ENCODE results near the gene HSD11B1.
A peak's percentile ranks its signal among the peaks of the same experiment; 100 is the strongest.

The HSD11B1 gene

DNA sequence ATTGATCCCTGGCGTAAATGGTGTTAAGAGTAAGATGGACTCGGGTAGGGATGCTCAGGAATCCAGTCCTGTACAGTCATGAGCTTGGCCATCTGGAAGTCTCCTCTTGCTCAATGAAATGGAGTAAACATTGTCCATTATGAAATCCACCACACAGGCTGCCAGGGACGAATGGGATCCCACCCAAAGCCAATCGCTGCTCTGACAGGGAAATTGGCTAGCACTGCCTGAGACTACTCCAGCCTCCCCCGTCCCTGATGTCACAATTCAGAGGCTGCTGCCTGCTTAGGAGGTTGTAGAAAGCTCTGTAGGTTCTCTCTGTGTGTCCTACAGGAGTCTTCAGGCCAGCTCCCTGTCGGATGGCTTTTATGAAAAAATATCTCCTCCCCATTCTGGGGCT lies at the start of gene HSD11B1:
Gene HSD11B1, plus strand, starts transcription at position 263 of the 400 bp plus-strand sequence. Its CDS starts 97 bp downstream, at position 360.
- ChIA-PET CTCF (interaction anchor here (0.6 kb wide), 1 partner anchor 44 kb away, joined by 3 read pairs; no protein-coding TSS in a partner anchor), POLR2A (ENCODE audit: low non-redundant PET) (no interaction called here)
- no peak within 1 kb of the TSS for H3K27ac ChIP-seq

GRCh38 chr1:209655411-209656231 lies 49.0 kb upstream of the HSD11B1 start:
- H3K27ac ChIP-seq: peak overlapping the region; percentile 76
- ChIA-PET POLR2A (ENCODE audit: low non-redundant PET) (no interaction called here), CTCF (interaction anchor here (0.6 kb wide), 3 partner anchors 37 to 52 kb away, joined by 3 read pairs; no protein-coding TSS in a partner anchor)
- no peak for TF ChIP-seq CTCF (conservative IDR thresholded peaks at IDR 0.05; ENCODE audit: low read depth)
- DNase-seq (ENCODE audit: low spot score): peak; percentile 76

More for the DNA sequence above, at the start of gene HSD11B1:
- DNase-seq (ENCODE audit: low spot score): no peak
- no peak for TF ChIP-seq CTCF (conservative IDR thresholded peaks at IDR 0.05; ENCODE audit: low read depth)

- peak; percentile 57 for DNase-seq (ENCODE audit: low spot score)
Observed at GRCh38 chr1:209657140-209657879, 47.3 kb upstream of the HSD11B1 start.

DNA sequence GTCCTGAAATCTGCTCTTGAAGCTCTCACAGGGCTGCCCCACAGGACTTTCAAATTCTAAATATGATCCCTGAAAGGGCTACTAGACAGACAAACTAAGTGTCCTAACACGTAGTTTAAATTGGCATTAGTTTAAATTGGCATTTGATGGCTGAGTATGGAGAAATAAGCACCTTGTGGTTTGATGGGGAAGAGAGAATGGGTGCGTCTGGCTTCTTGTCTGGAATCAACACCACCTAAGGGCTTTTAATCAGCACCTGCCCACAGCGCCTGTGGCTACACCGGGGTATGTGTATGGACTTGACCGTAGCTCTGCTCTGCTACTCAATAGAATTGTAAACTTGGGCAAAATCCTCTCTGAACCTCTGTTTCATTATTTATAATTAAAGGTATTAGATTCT lies 46.7 kb upstream of the HSD11B1 start:
- no peak for DNase-seq (ENCODE audit: low spot score)
- POLR2A ChIA-PET (ENCODE audit: low non-redundant PET): no interaction called here
- CTCF ChIA-PET: interaction anchor here (1.9 kb wide), 1 partner anchor 14 kb away, joined by 4 read pairs; no protein-coding TSS in a partner anchor
- TF ChIP-seq CTCF (conservative IDR thresholded peaks at IDR 0.05; ENCODE audit: low read depth): no peak
- peak overlapping the region; percentile 76 for H3K27ac ChIP-seq

More at GRCh38 chr1:209657140-209657879, 47.3 kb upstream of the HSD11B1 start:
- ChIA-PET CTCF (interaction anchor here (1.9 kb wide), 1 partner anchor 13 kb away, joined by 4 read pairs; no protein-coding TSS in a partner anchor), POLR2A (ENCODE audit: low non-redundant PET) (no interaction called here)
- peak overlapping the region; percentile 76 for H3K27ac ChIP-seq
- no peak for TF ChIP-seq CTCF (conservative IDR thresholded peaks at IDR 0.05; ENCODE audit: low read depth)

DNA sequence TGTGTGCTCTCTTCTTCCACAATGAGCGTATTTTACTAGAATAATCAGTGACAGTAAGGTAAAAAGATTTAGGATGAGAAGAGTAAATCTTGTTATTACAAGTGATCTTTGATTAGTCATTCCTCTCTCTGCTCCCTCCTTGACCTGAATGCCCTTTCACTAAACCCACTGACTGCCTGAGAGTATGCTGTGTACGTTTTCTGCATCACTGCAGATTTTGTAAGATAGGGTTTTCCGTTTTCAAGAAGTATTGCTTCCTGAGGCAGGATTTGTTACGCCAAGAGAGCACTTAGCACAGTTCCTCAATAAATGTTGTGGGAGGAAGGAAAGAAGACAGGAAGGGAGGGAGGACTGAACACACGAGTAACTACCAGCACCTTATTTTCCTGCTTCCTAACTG lies 44.7 kb upstream of the HSD11B1 start:
- DNase-seq (ENCODE audit: low spot score): no peak
- TF ChIP-seq CTCF (conservative IDR thresholded peaks at IDR 0.05; ENCODE audit: low read depth): no peak
- POLR2A ChIA-PET (ENCODE audit: low non-redundant PET): no interaction called here
- H3K27ac ChIP-seq: no peak overlapping the region
- CTCF ChIA-PET: no interaction called here

GRCh38 chr1:209661071-209661470 lies 43.6 kb upstream of the HSD11B1 start:
- no peak for DNase-seq (ENCODE audit: low spot score)
- POLR2A ChIA-PET (ENCODE audit: low non-redundant PET): no interaction called here
- no peak for TF ChIP-seq CTCF (conservative IDR thresholded peaks at IDR 0.05; ENCODE audit: low read depth)
- H3K27ac ChIP-seq: no peak overlapping the region
- CTCF ChIA-PET: no interaction called here
